GM13977 (cell line): Measurements from ENCODE around the gene ANXA4.
A peak's percentile ranks its signal among the peaks of the same experiment; 100 is the strongest.
"Not testable (repeated sequence)": the region's sequence is repeated elsewhere in the genome, so short reads cannot be mapped to it uniquely, and the experiment has no call there.

ENCODE experiments used
- DNase-seq: peaks from one replicate; pipeline ENCODE4 v3.0.0; 2012; ENCODE audit warnings: low spot score
- in situ Hi-C: fragments of 300-500 bp; cut with MboI; formaldehyde crosslinking; loops from one replicate; pipeline ENCODE4 v1.12.0; 2022; ENCODE audit warnings: low sequenced_read_pairs, low pct_unique_long_range_greater_than_20kb, mixed read lengths, inconsistent platforms; ENCODE audit not compliant: unreplicated experiment
- TF ChIP-seq, protein P1 (sequence below): IDR thresholded peaks from 2 replicates; pipeline ENCODE4 v1.5.1; 2012; ENCODE audit warnings: mild to moderate bottlenecking, control low read depth; ENCODE audit not compliant: insufficient read depth; ENCODE audit errors: extremely low read depth, missing control alignments

The ANXA4 gene

DNA sequence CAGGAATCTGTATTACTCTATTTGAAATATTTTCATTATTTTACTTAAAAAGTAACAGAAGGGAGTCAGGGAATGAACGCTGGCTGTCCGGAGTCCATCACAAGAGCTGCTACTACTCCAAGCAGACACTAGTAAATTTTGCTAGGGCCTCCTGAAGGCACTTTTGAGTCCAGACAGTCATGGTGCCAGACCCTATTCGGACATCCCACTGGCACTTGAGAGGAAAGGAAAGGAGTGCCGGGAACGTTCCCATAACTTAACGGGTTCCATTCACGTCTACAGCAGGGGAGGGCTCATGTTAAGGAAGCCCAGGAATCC is 87.0 kb downstream of the ANXA4 start:
- in situ Hi-C loops = no loop called here
- TF ChIP-seq, protein P1, sequence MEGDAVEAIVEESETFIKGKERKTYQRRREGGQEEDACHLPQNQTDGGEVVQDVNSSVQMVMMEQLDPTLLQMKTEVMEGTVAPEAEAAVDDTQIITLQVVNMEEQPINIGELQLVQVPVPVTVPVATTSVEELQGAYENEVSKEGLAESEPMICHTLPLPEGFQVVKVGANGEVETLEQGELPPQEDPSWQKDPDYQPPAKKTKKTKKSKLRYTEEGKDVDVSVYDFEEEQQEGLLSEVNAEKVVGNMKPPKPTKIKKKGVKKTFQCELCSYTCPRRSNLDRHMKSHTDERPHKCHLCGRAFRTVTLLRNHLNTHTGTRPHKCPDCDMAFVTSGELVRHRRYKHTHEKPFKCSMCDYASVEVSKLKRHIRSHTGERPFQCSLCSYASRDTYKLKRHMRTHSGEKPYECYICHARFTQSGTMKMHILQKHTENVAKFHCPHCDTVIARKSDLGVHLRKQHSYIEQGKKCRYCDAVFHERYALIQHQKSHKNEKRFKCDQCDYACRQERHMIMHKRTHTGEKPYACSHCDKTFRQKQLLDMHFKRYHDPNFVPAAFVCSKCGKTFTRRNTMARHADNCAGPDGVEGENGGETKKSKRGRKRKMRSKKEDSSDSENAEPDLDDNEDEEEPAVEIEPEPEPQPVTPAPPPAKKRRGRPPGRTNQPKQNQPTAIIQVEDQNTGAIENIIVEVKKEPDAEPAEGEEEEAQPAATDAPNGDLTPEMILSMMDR = no peak
- no peak for DNase-seq

DNA sequence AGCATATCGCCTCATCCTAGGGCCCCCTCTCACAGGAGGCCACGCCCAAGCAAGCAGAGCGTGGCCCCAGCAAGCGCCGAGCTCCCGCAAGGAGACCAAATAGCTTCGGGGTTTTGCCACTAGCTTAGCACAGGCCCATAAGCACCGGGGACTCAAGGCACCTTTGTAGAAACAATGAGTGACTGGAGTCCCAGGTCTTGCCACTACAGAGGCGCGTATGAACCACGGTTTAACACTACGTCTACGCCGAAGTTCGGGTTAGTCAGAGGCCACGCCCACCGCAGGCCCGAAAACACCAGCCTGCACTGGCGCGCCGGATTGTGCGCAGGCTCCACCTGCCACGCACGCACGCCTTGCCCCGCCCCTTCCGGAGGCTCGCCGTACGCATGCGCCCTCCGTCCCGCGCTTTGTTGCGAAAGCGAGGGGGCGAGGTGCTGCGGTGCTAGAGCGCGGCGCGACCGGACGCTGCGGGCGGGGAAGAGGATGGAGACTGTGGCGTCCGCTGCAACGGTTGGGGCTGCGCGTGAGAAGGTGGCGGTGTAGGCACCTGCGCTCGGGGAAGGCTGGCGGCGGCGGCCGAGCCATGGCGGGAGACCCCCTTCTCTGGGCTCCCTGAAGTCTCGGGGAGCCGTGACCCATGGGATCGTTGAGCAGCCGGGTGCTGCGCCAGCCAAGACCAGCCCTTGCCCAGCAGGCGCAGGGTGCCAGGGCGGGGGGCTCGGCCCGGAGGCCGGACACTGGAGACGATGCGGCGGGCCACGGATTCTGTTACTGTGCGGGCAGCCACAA is 87.5 kb downstream of the ANXA4 start, which contains the start of gene GMCL1:
Gene GMCL1, plus strand, starts transcription at position 405 of the 789 bp plus-strand sequence. Its CDS starts 233 bp downstream, at position 638.
- DNase-seq = peak; percentile 93
- TF ChIP-seq, protein P1 = no peak
- in situ Hi-C loops = no loop called here

DNA sequence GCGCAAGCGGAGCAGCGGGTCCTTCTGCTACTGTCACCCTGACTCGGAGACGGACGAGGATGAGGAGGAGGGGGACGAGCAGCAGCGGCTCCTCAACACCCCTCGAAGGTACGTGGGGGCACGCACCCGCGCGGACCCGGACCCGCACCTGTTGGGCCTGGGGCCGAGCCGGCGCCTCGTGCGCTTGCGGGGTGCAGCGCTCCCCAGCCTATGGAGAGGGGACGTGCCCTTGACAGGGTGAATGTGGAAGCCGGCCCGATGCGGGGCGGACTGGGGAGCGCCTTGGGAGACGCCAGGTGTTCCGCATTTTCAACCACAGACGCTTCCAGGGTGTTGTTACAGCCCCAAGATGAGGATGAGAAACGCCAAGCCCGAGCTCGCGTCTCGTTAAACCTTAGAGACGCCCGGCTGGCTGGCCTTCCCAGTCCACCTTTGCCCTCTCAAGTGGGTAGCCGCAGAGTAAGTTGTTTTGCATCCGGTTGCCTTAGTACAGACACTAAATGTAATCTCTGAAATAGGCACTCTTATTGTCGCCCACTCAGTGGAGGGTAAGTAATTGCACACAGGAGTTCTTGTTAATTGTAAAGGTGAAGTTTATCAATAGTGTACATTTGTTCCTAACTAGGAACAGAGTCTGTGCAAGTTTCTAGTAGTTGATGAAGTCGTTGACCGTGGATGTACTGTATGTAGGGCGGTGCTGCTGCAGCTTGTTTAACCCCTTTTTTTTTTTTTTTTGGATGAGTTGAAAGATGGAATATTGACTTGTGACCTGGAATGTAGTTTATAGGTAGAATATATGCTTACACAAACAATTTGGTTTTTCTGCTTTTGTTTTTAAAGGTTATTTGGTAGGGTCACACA is 88.3 kb downstream of the ANXA4 start:
- TF ChIP-seq, protein P1 = no peak
- in situ Hi-C loops = no loop called here
- DNase-seq = peak; percentile 31

DNA sequence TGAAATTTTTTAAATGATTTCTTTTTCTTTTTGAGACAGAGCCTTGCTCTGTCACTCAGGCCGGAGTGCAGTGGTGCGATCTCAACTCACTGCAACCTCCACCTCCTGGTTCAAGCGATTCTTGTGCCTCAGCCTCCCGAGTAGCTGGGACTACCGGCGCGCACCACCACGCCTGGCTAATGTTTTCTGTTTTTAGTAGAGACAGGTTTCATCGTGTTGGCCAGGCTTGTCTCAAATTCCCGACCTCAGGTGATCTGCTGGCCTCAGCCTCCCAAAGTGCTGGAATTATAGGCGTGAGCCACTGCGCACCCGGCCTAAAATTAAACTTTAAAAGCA is 88.9 kb downstream of the ANXA4 start:
- DNase-seq, in situ Hi-C loops: not testable (repeated sequence)

DNA sequence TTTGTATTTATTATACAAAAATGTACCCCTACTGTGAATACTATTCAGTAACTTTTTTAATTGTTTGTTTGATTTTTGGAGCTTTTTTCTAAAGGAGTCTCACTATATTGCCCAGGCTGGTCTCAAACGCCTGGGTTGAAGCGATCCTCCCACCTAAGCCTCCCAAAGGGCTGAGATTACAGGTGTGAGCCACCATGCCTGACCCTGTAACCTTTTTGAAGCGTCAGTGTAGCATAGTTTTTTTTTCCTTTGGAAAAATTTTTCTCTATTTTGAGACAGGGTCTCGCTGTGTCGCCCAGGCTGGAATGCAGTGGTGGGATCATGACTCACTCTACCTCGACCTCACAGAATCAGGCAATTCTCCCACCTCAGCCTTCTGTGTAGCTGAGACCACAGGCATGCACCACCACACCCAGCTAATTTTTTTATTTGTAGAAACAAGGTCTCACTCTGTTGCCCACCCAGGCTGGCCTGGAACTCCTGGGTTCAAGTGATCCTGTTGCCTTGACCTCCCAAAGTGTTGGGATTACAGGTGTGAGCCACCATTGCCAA is 89.5 kb downstream of the ANXA4 start:
- in situ Hi-C loops = no loop called here

DNA sequence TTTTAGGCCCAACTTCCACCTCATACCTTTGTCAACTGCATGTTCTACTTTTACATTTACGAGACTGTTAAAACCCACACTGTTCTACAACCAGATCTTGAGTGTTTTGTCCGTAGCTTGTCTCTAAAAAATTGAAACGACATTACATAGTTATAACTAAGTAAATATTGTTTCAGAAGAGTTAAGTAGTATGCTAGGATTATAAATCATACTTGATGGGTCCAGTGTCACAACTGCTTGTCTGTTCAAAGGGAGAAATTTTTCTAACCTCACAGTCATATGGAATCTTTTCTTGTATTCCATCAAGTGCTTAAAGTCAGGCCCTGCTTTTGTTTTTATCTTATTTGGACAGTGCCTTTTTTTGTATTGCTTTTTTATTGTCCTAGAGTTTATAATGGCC is 91.8 kb downstream of the ANXA4 start:
- in situ Hi-C loops = no loop called here
- TF ChIP-seq, protein P1 = no peak
- DNase-seq = no peak

More for the DNA sequence above, 89.5 kb downstream of the ANXA4 start:
- no peak for DNase-seq
- TF ChIP-seq, protein P1 = no peak

DNA sequence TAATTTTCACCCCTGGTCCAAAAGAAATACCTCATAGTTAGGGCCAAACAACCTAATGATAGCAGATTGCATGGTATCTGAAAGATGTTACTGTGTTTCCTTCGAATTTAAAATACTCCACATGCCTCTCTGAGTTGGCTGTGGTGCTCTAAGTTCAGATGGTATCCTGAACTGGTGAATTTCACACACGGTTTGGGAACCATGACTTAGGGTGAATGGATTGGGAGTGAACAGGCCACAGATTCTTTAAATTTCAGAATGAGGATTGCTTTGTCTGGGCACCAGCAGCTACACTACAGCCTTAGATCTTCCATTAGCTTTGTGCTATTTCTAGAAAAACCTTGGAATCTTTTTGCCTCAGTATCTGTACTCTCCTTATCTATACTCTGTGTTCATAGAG is 93.7 kb downstream of the ANXA4 start:
- TF ChIP-seq, protein P1 = no peak
- DNase-seq = no peak
- in situ Hi-C loops = no loop called here
